Kidney (tissue), 14 donors: Measurements from ENCODE around the gene IL20. TPM values are rescaled to one million over a fixed set of nuclear protein-coding genes. Genes with fewer than 3 reads are reported as not detected.

ENCODE experiments used
- DNase-seq, 5 donors: peaks; one replicate each; pipeline ENCODE4 v3.0.0-alpha.2; 2013 to 2020
- FAIRE-seq: peaks from 2 replicates; lab custom pipeline; 2012; peaks lifted over from hg19 to GRCh38; lab: Jason Lieb, UNC
- H3K27ac ChIP-seq, 2 donors: one replicate each; pipeline ENCODE4 v1.7.0; 2013; ENCODE audit warnings: low read depth in 2 of 2, low read length in 2 of 2, inconsistent platforms in 1 of 2
- H3K27me3 ChIP-seq: one replicate; pipeline ENCODE4 v1.7.1; 2013; ENCODE audit warnings: low read length, inconsistent platforms; ENCODE audit not compliant: control insufficient read depth, insufficient read depth
- H3K36me3 ChIP-seq, 3 donors: one replicate each; pipeline versions ENCODE4 v1.7.0 to v1.7.1; 2013; ENCODE audit warnings: low read length in 3 of 3, control low read depth in 1 of 3, inconsistent platforms in 1 of 3; ENCODE audit not compliant: insufficient read depth in 3 of 3, control insufficient read depth in 2 of 3
- H3K4me1 ChIP-seq, 3 donors: one replicate each; pipeline versions ENCODE4 v1.7.0 to v1.7.1; 2013; ENCODE audit warnings: low read length in 3 of 3, inconsistent platforms in 1 of 3, low read depth in 1 of 3; ENCODE audit not compliant: control insufficient read depth in 2 of 3, insufficient read depth in 2 of 3
- H3K4me3 ChIP-seq, 3 donors: one replicate each; pipeline versions ENCODE4 v1.7.0 to v1.8.1; 2013; ENCODE audit warnings: low read length in 3 of 3, control low read depth in 1 of 3, inconsistent platforms in 1 of 3
- H3K9ac ChIP-seq, 3 donors: one replicate each; pipeline versions ENCODE4 v1.7.0 to v1.7.1; 2013; ENCODE audit warnings: low read length in 3 of 3, control low read depth in 1 of 3, inconsistent platforms in 1 of 3
- H3K9me3 ChIP-seq, 3 donors: one replicate each; pipeline versions ENCODE4 v1.7.0 to v1.7.1; 2013; ENCODE audit warnings: low read length in 3 of 3, control low read depth in 1 of 3, inconsistent platforms in 1 of 3; ENCODE audit not compliant: control insufficient read depth in 2 of 3, insufficient read depth in 1 of 3
- intact Hi-C: fragments of 100-400 bp; cut with DNase I; formaldehyde crosslinking; loops from one replicate; pipeline ENCODE4 v1.11.1; 2022
- polyA plus RNA-seq: library from polyadenylated mRNA; stranded (reverse); fragments of 350-450 nt; fragmentation: Illumina TruSeq; extraction: RNeasy Lipid Tissue Mini Kit (QIAGEN cat#74804); gene quantifications from one replicate; pipeline ENCODE4 v1.2.3, GENCODE V29; 2014; ENCODE audit warnings: low read depth, low replicate concordance; ENCODE audit not compliant: insufficient read depth
- total RNA-seq: library from RNA; stranded (reverse); fragmentation: NEBNext Ultra II Directional; extraction: Animal tissue kit (Norgen Biotek cat#: 25700); gene quantifications from one replicate; pipeline ENCODE4 v1.2.1, GENCODE V29; 2021
- TF ChIP-seq, protein P1 (sequence below): IDR thresholded peaks from 3 replicates; pipeline ENCODE4 v1.5.1; 2012; ENCODE audit warnings: mild to moderate bottlenecking, moderate library complexity, borderline replicate concordance; ENCODE audit not compliant: insufficient read depth; ENCODE audit errors: extremely low read depth
- donor health status: control.
- donor health status: control.
- donor health status: control.
- donor health status: control.
- donor health status: control.
- donor health status: DM: yes; HTN: yes; CAD: no.
- donor health status: Normal renal cell carcinoma (clear cell type).

The IL20 gene
- total and polyA plus RNA-seq, 2 donors from 2014 or later, result not detected

DNA sequence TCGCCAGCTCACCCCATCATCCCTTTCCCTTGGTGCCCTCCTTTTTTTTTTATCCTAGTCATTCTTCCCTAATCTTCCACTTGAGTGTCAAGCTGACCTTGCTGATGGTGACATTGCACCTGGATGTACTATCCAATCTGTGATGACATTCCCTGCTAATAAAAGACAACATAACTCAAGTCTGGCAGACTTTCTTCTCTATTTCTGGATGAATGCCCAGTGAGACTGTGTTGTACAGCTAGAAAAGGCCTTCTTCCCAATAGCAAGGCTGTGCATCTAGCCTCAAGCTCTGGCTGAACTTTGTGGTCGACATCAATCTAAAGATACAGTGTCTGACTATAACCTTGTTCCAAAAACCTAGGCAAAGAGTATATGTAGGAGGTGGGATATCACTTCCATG is 38.3 kb downstream of the IL20 start:
- Histone ChIP-seq H3K4me1 (no peaks in the 10 kb centered on the region), H3K27me3 (no peaks in the 10 kb centered on the region), H3K4me3 (no peak overlapping the region), H3K9me3 (no peaks in the 10 kb centered on the region), H3K36me3 (no peaks in the 10 kb centered on the region), H3K27ac (no peak overlapping the region), H3K9ac (no peak overlapping the region)
- FAIRE-seq, result no peak
- intact Hi-C loops, result no loop called here
- DNase-seq, result no peak
- TF ChIP-seq, protein P1, sequence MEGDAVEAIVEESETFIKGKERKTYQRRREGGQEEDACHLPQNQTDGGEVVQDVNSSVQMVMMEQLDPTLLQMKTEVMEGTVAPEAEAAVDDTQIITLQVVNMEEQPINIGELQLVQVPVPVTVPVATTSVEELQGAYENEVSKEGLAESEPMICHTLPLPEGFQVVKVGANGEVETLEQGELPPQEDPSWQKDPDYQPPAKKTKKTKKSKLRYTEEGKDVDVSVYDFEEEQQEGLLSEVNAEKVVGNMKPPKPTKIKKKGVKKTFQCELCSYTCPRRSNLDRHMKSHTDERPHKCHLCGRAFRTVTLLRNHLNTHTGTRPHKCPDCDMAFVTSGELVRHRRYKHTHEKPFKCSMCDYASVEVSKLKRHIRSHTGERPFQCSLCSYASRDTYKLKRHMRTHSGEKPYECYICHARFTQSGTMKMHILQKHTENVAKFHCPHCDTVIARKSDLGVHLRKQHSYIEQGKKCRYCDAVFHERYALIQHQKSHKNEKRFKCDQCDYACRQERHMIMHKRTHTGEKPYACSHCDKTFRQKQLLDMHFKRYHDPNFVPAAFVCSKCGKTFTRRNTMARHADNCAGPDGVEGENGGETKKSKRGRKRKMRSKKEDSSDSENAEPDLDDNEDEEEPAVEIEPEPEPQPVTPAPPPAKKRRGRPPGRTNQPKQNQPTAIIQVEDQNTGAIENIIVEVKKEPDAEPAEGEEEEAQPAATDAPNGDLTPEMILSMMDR, result no peak

DNA sequence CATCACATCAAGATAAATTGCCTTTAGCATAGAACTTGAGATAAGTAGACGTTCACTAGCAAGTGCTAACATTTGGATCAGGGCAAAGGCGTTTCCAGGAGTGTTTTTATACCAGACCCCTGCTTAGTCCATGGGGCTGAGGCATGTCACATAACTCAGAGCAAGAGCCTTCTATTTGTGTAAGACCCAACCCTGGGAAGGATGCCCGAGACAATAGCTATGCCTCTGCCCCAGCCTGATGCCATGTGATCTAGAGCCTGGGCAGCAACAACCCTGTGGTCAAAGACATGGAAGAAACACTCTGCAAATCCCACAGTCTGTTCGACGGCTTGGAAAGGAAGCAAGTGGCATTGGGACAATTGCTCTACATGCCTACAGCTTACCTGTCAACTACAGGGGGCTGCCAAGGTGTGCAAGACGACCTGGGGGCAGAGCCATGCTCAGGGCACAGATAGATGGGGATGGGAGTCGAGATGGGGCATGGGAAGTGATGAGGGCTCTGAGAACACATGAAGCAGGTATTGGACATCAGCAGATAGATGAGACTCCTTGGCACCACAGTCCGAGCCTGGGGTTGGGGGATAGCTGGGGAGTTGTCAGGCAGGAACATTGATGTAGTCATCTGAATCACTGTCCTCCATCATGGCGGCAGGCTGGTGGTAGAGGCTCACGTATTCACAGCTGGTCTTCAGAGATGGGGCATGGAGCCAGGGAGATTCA is 39.2 kb downstream of the IL20 start:
- TF ChIP-seq, protein P1, result no peak
- FAIRE-seq, result no peak
- H3K36me3 ChIP-seq, result no peaks in the 10 kb centered on the region
- peaks cover 0 to 2% (median 0%) of the 10 kb centered on the region in 3 donors for H3K4me1 ChIP-seq
- no peaks in the 10 kb centered on the region for H3K27me3 ChIP-seq
- DNase-seq, result no peak
- H3K27ac ChIP-seq, result no peak overlapping the region
- no peak overlapping the region for H3K9ac ChIP-seq
- no peaks in the 10 kb centered on the region for H3K9me3 ChIP-seq
- intact Hi-C loops, result no loop called here
- H3K4me3 ChIP-seq, result no peak overlapping the region

DNA sequence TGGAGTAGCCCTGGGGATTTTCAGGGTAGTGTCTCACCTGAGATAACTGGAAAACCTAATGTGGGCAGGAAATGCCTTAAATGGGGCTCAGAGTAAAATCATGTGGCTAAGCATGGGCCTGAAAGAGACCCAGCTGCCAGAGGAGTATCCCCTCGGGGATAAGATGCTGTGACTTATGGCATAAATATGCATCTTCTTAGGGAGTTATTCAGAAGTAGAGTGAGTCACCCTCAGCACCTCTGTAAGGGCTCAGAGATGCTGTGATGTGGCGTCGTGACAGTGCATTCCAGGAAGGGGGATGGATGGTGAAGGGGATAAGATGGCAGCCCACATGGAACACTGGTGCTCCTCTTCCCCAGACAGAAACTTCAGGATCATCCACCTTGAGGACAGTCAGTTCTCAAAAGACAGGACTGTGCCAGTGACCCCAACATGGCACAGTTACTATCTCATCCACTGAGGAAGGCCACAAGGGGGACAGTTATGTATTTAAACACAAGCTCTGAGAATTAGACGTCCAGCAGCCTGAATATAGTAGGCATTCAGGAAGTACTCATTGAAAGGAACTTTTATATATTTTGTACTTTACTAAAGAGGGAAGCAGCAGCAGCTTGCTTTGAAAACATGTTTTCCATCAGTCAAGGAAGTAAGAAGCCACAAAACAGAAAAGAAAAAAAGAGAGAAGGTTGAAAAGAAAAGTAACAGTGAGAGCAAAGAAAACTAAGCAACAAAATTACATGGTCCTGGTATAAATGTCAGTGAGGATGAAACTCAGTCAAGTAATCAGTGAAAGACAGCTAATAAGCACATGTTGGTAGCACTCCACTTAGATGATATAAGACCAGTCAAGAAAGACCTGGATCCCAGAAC is 40.1 kb downstream of the IL20 start:
- FAIRE-seq (no peak), DNase-seq (no peak)
- Histone ChIP-seq H3K4me1 (peaks cover 0 to 7% (median 0%) of the 10 kb centered on the region in 3 donors), H3K36me3 (no peaks in the 10 kb centered on the region), H3K27me3 (no peaks in the 10 kb centered on the region), H3K27ac (no peak overlapping the region), H3K9ac (no peak overlapping the region), H3K9me3 (no peaks in the 10 kb centered on the region), H3K4me3 (no peak overlapping the region)
- intact Hi-C loops, result no loop called here
- TF ChIP-seq, protein P1, result no peak
